ENCODE measurements around the gene VPS35L. TPM values are rescaled to one million over a fixed set of nuclear protein-coding genes. Genes with fewer than 3 reads are reported as not detected.
"Not testable (repeated sequence)": the region's sequence is repeated elsewhere in the genome, so short reads cannot be mapped to it uniquely, and the experiment has no call there.

Gene VPS35L
- total RNA-seq, 1 experiment from 2014 or later = 11.7 TPM

GRCh38 chr16:19713697-19714096 lies 158.2 kb downstream of the VPS35L start:
- CTCF ChIA-PET = no interaction called here
- Histone ChIP-seq H3K4me2 (no peak overlapping the region), H3K4me3 (no peak overlapping the region), H3K36me3 (ENCODE audit: low read depth) (peaks cover 22% of the 10 kb centered on the region; the same call in 1 of the 2 replicates), H3F3A (ENCODE audit: insufficient read depth, low read depth) (peaks cover 13% of the 10 kb centered on the region), H3K27ac (no peak overlapping the region), H2AFZ (no peak overlapping the region), H4K20me1 (ENCODE audit: insufficient read depth) (peaks cover 23% of the 10 kb centered on the region), H3K79me2 (ENCODE audit: low read depth) (peaks cover 72% of the 10 kb centered on the region), H3K9me2 (ENCODE audit: insufficient read depth) (no peaks in the 10 kb centered on the region), H3K4me1 (replicated peaks; ENCODE audit: insufficient read depth) (peaks cover 12% of the 10 kb centered on the region), H3K27me3 (ENCODE audit: insufficient read depth, low read depth) (no peaks in the 10 kb centered on the region), H3K9me3 (ENCODE audit: insufficient read depth, low read depth) (no peaks in the 10 kb centered on the region)
- TF ChIP-seq EZH2 (IDR thresholded peaks at IDR 0.05; ENCODE audit: low read depth) = no peak
- TF ChIP-seq, protein P1, sequence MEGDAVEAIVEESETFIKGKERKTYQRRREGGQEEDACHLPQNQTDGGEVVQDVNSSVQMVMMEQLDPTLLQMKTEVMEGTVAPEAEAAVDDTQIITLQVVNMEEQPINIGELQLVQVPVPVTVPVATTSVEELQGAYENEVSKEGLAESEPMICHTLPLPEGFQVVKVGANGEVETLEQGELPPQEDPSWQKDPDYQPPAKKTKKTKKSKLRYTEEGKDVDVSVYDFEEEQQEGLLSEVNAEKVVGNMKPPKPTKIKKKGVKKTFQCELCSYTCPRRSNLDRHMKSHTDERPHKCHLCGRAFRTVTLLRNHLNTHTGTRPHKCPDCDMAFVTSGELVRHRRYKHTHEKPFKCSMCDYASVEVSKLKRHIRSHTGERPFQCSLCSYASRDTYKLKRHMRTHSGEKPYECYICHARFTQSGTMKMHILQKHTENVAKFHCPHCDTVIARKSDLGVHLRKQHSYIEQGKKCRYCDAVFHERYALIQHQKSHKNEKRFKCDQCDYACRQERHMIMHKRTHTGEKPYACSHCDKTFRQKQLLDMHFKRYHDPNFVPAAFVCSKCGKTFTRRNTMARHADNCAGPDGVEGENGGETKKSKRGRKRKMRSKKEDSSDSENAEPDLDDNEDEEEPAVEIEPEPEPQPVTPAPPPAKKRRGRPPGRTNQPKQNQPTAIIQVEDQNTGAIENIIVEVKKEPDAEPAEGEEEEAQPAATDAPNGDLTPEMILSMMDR (conservative IDR thresholded peaks at IDR 0.05) = no peak
- intact Hi-C loops (cut with micrococcal nuclease; ENCODE audit: unreplicated experiment) = loop anchor here (10.0 kb wide), 1 partner anchor 101 kb away; no protein-coding TSS in a partner anchor
- BruUV-seq (replicated peaks) = no TSS peak
- no peak for DNase-seq
- POLR2A ChIA-PET (ENCODE audit: unreplicated experiment) = no interaction called here

- BruUV-seq (replicated peaks) = no TSS peak
- no peak for TF ChIP-seq EZH2 (IDR thresholded peaks at IDR 0.05; ENCODE audit: low read depth)
- TF ChIP-seq, protein P1 (conservative IDR thresholded peaks at IDR 0.05) = no peak
- H3K4me1 ChIP-seq (replicated peaks; ENCODE audit: insufficient read depth) = peaks cover 25% of the 10 kb centered on the region
- ChIA-PET POLR2A (ENCODE audit: unreplicated experiment) (interaction anchor here (0.7 kb wide), 1 partner anchor 784 kb away, joined by 6 read pairs; no protein-coding TSS in a partner anchor), CTCF (interaction anchor here (0.6 to 0.9 kb wide), 2 partner anchors 109 to 169 kb away, joined by 3 to 15 read pairs; no protein-coding TSS in a partner anchor)
- no peak overlapping the region; the same call in 1 of the 2 replicates for H3K4me3 ChIP-seq
- peaks cover 90% of the 10 kb centered on the region for H3K79me2 ChIP-seq (ENCODE audit: low read depth)
- peaks cover 21% of the 10 kb centered on the region for H4K20me1 ChIP-seq (ENCODE audit: insufficient read depth)
- peaks cover 19% of the 10 kb centered on the region; the same call in 1 of the 2 replicates for H3K36me3 ChIP-seq (ENCODE audit: low read depth)
- H3K9me3 ChIP-seq (ENCODE audit: insufficient read depth, low read depth) = no peaks in the 10 kb centered on the region
- no peak for DNase-seq
- no peak overlapping the region for H2AFZ ChIP-seq
- H3F3A ChIP-seq (ENCODE audit: insufficient read depth, low read depth) = peaks cover 13% of the 10 kb centered on the region
- intact Hi-C loops (cut with micrococcal nuclease; ENCODE audit: unreplicated experiment) = loop anchor here (5.0 to 10.0 kb wide), 2 partner anchors 99 to 117 kb away; no protein-coding TSS in a partner anchor
- no peaks in the 10 kb centered on the region for H3K27me3 ChIP-seq (ENCODE audit: insufficient read depth, low read depth)
- peak overlapping the region; percentile 99 for H3K4me2 ChIP-seq
- no peak overlapping the region for H3K27ac ChIP-seq
- no peaks in the 10 kb centered on the region for H3K9me2 ChIP-seq (ENCODE audit: insufficient read depth)
These were observed 160.1 kb downstream of the VPS35L start for GRCh38 chr16:19715566-19715965.

GRCh38 chr16:19716183-19716582 lies 160.7 kb downstream of the VPS35L start:
- H3K9me3 ChIP-seq (ENCODE audit: insufficient read depth, low read depth) = no peaks in the 10 kb centered on the region
- H3K27me3 ChIP-seq (ENCODE audit: insufficient read depth, low read depth) = no peaks in the 10 kb centered on the region
- no peak for TF ChIP-seq EZH2 (IDR thresholded peaks at IDR 0.05; ENCODE audit: low read depth)
- TF ChIP-seq, protein P1 (conservative IDR thresholded peaks at IDR 0.05) = no peak
- H3K4me3 ChIP-seq = peak overlapping the region; percentile 97; the same call in 1 of the 2 replicates
- ChIA-PET CTCF (interaction anchor here (0.9 kb wide), 1 partner anchor 110 kb away, joined by 3 read pairs; no protein-coding TSS in a partner anchor), POLR2A (ENCODE audit: unreplicated experiment) (interaction anchor here (0.7 kb wide), 2 partner anchors 38 to 784 kb away, joined by 3 to 6 read pairs; no protein-coding TSS in a partner anchor)
- peaks cover 21% of the 10 kb centered on the region for H4K20me1 ChIP-seq (ENCODE audit: insufficient read depth)
- peaks cover 18% of the 10 kb centered on the region; the same call in 1 of the 2 replicates for H3K36me3 ChIP-seq (ENCODE audit: low read depth)
- peaks cover 97% of the 10 kb centered on the region for H3K79me2 ChIP-seq (ENCODE audit: low read depth)
- intact Hi-C loops (cut with micrococcal nuclease; ENCODE audit: unreplicated experiment) = loop anchor here (1.0 to 10.0 kb wide), 5 partner anchors 16 to 168 kb away; partner anchors contain the start of gene GPRC5B
- H3K4me1 ChIP-seq (replicated peaks; ENCODE audit: insufficient read depth) = peaks cover 25% of the 10 kb centered on the region
- H3K9me2 ChIP-seq (ENCODE audit: insufficient read depth) = no peaks in the 10 kb centered on the region
- no TSS peak for BruUV-seq (replicated peaks)
- H2AFZ ChIP-seq = no peak overlapping the region
- peaks cover 13% of the 10 kb centered on the region for H3F3A ChIP-seq (ENCODE audit: insufficient read depth, low read depth)
- H3K4me2 ChIP-seq = peak overlapping the region; percentile 99
- H3K27ac ChIP-seq = no peak overlapping the region
- DNase-seq = peak; percentile 46 to 70

DNA sequence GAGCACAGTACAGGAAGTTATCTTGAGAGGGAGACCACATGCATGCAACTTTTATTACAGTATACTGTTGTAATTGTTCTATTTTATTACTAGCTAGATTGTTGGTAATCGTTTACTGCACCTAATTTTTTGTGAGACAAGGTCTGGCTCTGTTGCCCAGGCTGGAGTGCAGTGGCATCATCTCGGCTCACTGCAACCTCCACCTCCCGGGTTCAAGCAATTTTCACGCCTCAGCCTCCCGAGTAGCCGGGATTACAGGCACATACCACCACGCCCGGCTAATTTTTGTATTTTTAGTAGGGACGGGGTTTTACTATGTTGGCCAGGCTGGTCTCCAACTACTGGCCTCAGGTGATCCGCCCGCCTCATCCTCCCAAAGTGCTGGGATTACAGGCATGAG lies 161.2 kb downstream of the VPS35L start:
- not testable (repeated sequence) for H3K9me2 ChIP-seq (ENCODE audit: insufficient read depth)

More for the DNA sequence above, 161.2 kb downstream of the VPS35L start:
- Histone ChIP-seq H3K4me2 (peak overlapping the region; percentile 99), H3K4me3 (peak overlapping the region; percentile 97), H3K36me3 (ENCODE audit: low read depth) (peaks cover 17% of the 10 kb centered on the region; the same call in 1 of the 2 replicates), H3F3A (ENCODE audit: insufficient read depth, low read depth) (peaks cover 13% of the 10 kb centered on the region), H4K20me1 (ENCODE audit: insufficient read depth) (peaks cover 17% of the 10 kb centered on the region), H3K4me1 (replicated peaks; ENCODE audit: insufficient read depth) (peaks cover 25% of the 10 kb centered on the region), H3K79me2 (ENCODE audit: low read depth) (peaks cover 94% of the 10 kb centered on the region)
- H3K27ac ChIP-seq; DNase-seq; CTCF ChIA-PET; H3K9me3 ChIP-seq (ENCODE audit: insufficient read depth, low read depth); H2AFZ ChIP-seq; H3K27me3 ChIP-seq (ENCODE audit: insufficient read depth, low read depth); BruUV-seq (replicated peaks): not testable (repeated sequence)
- POLR2A ChIA-PET (ENCODE audit: unreplicated experiment) = interaction anchor here (0.6 to 0.7 kb wide), 2 partner anchors 31 to 37 kb away, joined by 3 read pairs; no protein-coding TSS in a partner anchor
- intact Hi-C loops (cut with micrococcal nuclease; ENCODE audit: unreplicated experiment) = loop anchor here (1.0 to 10.0 kb wide), 5 partner anchors 16 to 168 kb away; partner anchors contain the start of gene GPRC5B
